Subcutaneous adipose tissue (tissue), 4 donors: ENCODE data around the gene TM4SF18. TPM values are rescaled to one million over a fixed set of nuclear protein-coding genes. Genes with fewer than 3 reads are reported as not detected.

Experiments used
- total RNA-seq, 4 donors: library from RNA; depleted of rRNA; stranded (reverse); fragments of >200 nt; gene quantifications; one replicate each; pipeline ENCODE4 v1.1.0, GENCODE V29; 2016
- TF ChIP-seq, protein P1 (sequence below): fragments of 450-650 bp; IDR thresholded peaks from one replicate; pipeline ENCODE4 v1.5.1; 2016; ENCODE audit warnings: low read depth, mild to moderate bottlenecking, control low read depth, antibody characterized with exemption, moderate library complexity

TM4SF18 gene
- total RNA-seq, 4 donors from 2014 or later: 4.4 to 30.0 (median 13.3) TPM

DNA sequence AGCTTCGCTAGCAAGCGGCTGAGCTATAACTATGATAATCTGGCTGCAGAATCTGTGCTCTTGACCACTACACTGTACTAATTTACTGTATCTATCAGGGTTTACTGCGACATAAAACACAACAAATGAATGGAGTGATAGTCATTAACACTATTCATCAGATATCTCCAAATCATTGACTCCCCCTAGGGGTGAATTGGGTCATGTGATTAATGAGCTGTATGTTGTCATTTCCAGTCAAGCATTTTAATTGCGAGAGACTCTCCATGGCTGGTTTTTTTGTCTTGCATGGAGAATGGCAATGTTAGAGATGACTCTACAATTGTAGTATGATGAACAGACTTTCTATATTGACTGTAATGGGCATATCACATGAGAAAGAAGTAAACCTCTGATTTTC is 10.5 kb upstream of the TM4SF18 start:
- TF ChIP-seq, protein P1, sequence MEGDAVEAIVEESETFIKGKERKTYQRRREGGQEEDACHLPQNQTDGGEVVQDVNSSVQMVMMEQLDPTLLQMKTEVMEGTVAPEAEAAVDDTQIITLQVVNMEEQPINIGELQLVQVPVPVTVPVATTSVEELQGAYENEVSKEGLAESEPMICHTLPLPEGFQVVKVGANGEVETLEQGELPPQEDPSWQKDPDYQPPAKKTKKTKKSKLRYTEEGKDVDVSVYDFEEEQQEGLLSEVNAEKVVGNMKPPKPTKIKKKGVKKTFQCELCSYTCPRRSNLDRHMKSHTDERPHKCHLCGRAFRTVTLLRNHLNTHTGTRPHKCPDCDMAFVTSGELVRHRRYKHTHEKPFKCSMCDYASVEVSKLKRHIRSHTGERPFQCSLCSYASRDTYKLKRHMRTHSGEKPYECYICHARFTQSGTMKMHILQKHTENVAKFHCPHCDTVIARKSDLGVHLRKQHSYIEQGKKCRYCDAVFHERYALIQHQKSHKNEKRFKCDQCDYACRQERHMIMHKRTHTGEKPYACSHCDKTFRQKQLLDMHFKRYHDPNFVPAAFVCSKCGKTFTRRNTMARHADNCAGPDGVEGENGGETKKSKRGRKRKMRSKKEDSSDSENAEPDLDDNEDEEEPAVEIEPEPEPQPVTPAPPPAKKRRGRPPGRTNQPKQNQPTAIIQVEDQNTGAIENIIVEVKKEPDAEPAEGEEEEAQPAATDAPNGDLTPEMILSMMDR: no peak

DNA sequence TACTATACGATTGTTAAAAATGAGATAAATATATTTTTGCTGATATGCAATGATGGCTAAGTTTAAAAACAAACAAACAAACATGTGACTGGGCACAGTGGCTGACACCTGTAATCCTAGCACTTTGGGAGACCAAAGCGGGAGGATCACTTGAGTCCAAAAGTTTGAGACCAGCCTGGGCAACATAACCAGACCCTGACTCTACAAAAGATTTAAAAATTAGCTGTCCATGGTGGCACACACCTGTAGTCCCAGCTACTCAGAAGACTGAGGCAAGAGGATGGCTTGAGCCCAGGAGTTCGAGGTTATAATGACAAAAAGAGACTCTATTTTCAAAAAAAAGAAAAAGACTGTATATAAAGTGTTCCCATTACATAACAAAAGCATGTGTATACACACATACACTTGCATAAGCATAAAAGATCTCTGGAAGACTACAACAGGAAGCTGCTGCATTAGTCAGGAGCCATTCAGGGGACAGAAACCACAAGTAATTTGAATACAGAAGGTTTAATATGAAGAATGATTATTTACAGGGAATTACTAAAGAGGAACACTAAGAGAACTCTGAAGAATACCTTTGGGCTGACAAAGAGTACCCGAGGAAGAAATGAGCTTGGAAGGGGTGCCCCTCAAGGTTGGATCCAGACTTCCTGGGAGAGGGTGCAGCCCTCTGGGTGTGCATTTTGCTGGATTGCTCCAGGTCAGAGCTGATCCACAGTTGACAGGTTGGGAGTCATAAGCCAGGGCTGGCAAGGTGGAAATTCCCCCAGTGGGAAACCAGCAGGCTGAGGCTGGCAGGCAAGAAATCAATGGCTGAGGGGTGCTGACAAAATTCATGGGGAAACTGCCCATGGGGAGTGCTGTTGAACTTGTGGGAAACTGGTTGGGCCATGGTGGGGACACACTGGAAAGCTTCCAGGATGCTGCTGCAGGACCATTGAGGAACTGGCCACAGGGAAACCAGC is 9.3 kb upstream of the TM4SF18 start:
- TF ChIP-seq, protein P1: no peak

DNA sequence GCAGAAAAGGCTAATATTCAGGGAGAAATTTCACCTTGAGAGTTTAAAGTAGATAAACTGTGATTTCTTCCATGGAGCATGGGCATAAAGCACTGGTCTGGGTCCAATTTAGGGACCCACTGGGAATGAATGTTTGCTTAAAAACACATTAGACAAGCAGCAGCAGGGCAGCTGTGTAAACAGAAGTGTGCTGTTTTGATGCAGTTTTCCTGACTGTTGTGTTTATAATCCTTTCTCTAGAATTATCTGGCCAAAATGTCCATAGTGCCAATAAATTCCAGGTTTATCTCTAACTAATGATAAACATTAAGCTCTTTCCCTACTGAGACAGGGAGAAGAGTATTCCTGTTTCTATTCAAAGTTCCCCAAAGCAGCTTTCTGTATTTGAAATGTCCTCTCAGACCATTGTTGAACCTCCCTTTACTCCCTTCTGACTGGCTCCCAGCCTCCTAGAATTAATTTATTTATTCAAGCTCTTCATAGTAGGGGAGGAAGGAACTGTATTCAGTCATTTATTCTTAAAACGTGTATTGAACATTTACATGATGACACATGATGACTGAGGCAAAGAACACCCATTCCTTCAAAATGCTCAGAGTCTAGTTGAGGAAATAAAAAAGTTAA is 7.0 kb upstream of the TM4SF18 start:
- TF ChIP-seq, protein P1: no peak

DNA sequence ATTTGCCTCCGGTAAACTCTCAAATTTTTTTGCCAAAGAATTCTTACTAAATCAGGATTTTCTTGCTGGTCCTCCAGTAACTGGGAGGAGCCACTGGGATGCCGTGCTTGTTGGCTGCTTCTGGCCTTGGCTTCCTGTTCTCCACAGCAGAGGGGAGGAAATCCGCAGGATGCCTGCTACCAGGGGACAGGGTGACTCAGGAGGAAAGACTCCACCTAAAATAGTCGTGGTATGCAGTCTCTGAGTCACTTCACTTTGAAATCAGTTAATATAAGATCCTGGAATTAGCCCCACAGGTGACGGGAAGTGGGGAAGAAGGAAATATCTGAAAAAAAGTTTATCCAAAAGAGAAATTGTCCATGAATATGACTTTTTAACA is 6.5 kb upstream of the TM4SF18 start:
- TF ChIP-seq, protein P1: no peak

DNA sequence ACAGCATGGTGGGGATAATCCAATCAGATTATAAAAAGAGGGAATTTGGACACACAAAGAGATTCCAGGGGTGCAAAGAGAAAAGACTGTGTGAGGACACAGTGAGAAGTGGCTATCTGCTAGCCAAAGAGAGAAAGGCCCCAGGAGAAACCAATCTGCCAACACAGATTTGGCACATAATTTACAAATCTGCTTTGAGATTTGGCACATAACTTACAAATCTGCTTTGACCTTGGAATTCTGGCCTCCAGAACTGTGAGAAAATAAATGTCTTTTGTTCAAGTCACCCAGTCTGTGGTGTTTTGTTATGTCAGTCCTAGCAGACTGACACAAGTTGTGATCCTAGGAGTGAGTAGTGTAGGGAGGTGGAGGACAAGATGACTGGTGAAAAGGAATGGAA is 3.5 kb upstream of the TM4SF18 start:
- TF ChIP-seq, protein P1: no peak

DNA sequence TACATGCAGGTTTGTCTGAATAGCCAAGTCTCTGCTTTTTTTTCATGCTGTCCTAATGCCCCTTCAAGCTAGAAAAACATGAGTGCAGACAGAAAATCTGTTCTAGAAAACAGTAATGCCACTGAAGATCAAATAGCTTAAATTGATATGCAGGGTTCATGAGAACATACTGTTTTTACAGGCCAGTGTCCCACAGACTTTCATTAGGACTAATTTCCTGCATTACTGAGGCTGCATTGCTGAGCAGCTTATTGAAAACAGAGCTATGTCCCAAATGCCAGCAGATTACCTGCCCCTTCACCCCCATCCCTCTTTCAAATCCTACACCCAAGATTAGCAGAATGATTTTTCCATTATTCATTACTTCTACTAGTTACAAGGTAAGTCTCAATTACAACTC is 665 bp downstream of the TM4SF18 start:
- TF ChIP-seq, protein P1: no peak

DNA sequence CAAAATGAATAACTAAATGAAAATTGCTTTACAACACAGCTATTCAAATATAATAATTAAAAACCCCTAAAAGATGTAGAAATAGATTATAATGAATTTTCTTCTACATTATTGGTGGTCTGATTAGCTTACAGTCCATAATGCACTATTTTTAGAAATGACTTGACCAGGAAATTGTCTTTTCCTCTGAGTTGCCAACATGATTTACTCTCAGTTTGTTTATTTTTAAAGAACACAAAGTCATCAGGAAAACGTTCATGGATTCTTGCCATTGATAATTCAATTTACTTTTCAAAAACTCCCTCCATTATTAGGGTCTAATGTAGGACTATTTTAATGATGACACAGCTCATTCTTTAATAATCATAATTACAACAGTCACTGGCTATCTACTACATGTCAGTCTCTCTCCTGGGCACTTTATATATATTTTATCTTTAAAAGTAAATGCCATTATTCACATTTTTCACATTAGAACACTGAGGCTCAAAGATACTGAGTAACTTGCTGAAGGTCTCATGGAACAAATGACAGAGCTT is 1.1 kb downstream of the TM4SF18 start:
- TF ChIP-seq, protein P1: no peak
